Left lung (tissue), 10 donors: ENCODE results near the gene TRANK1. TPM values are rescaled to one million over a fixed set of nuclear protein-coding genes. Genes with fewer than 3 reads are reported as not detected.
"Not testable (repeated sequence)": the region's sequence is repeated elsewhere in the genome, so short reads cannot be mapped to it uniquely, and the experiment has no call there.

ENCODE experiments used
- ATAC-seq: fragments of 200-7000 bp; cut with Tn5 transposase; one replicate; pipeline ENCODE4 v1.9.1; 2020; ENCODE audit warnings: moderate library complexity
- DNase-seq, 4 donors: peaks; one replicate each; pipeline ENCODE4 v3.0.0-alpha.2; 2013 to 2020
- H3K27ac ChIP-seq, 2 donors: fragments of 200-600 bp; sonication (generic) in 1 of 2; one replicate each; pipeline versions ENCODE4 v1.5.0 to v1.8.0; 2020 to 2021
- H3K27me3 ChIP-seq, 2 donors: fragments of 200-600 bp; sonication (generic) in 1 of 2; one replicate each; pipeline versions ENCODE4 v1.5.0 to v1.8.0; 2020 to 2021
- H3K36me3 ChIP-seq, 2 donors: fragments of 200-600 bp; sonication (generic) in 1 of 2; one replicate each; pipeline versions ENCODE4 v1.5.0 to v1.8.0; 2020 to 2021
- H3K4me1 ChIP-seq, 2 donors: fragments of 200-600 bp; one replicate each; pipeline ENCODE4 v1.8.0; 2021
- H3K4me3 ChIP-seq, 2 donors: fragments of 200-600 bp; sonication (generic) in 1 of 2; one replicate each; pipeline versions ENCODE4 v1.5.0 to v1.8.0; 2020 to 2021; ENCODE audit warnings: mild to moderate bottlenecking in 1 of 2
- H3K9me3 ChIP-seq, 2 donors: fragments of 200-600 bp; sonication (generic) in 1 of 2; one replicate each; pipeline versions ENCODE4 v1.5.0 to v1.8.0; 2020 to 2021
- CTCF ChIP-seq, 2 donors: fragments of 200-600 bp; sonication (generic) in 1 of 2; IDR thresholded peaks; one replicate each; pipeline versions ENCODE4 v1.5.0 to v1.8.0; 2021; ENCODE audit warnings: antibody characterized with exemption in 2 of 2
- intact Hi-C, 2 donors: fragments of 100-400 bp; cut with DNase I; formaldehyde crosslinking; loops; one replicate each; pipeline versions ENCODE4 v1.11.2 to v1.14.2; 2022
- polyA plus RNA-seq, 6 donors: library from polyadenylated mRNA; unstranded; fragments of 120-200 nt; gene quantifications; one replicate each; pipeline ENCODE4 v1.2.1, GENCODE V29; 2013; ENCODE audit not compliant: insufficient read length in 6 of 6
- total RNA-seq, 2 donors: library from RNA; stranded (reverse); fragmentation: NEBNext Ultra II Directional; extraction: Animal tissue kit (Norgen Biotek cat#: 25700); gene quantifications; one replicate each; pipeline ENCODE4 v1.2.1, GENCODE V29; 2021
- donor health status: DM: no; HTN: yes; CAD: no.
- donor health status: DM: no; HTN: no; CAD: no.

The TRANK1 gene
- total and polyA plus RNA-seq, 8 donors: 23.5 to 26.6 (median 26.1) TPM

- H3K27ac ChIP-seq: peak overlapping the region; percentile 88 to 98
- no peak overlapping the region for H3K4me3 ChIP-seq
- intact Hi-C loops: no loop called here
- DNase-seq: peak in 1 of 4 donors; percentile 72
- ATAC-seq: peak; percentile 29
- no peaks in the 10 kb centered on the region for H3K27me3 ChIP-seq
- no peaks in the 10 kb centered on the region for H3K9me3 ChIP-seq
- peaks cover 0 to 51% of the 10 kb centered on the region in 2 donors for H3K4me1 ChIP-seq
- peaks cover 0 to 9% of the 10 kb centered on the region in 2 donors for H3K36me3 ChIP-seq
- TF ChIP-seq CTCF (IDR thresholded peaks at IDR 0.05): no peak
These were observed 38.2 kb downstream of the TRANK1 start for GRCh38 chr3:36906504-36907149.

- H3K4me1 ChIP-seq: peaks cover 0 to 46% of the 10 kb centered on the region in 2 donors
- no peak overlapping the region for H3K27ac ChIP-seq
- DNase-seq: no peak
- H3K27me3 ChIP-seq: no peaks in the 10 kb centered on the region
- peaks cover 0 to 9% of the 10 kb centered on the region in 2 donors for H3K36me3 ChIP-seq
- no peaks in the 10 kb centered on the region for H3K9me3 ChIP-seq
- ATAC-seq: no peak
- intact Hi-C loops: no loop called here
- no peak for TF ChIP-seq CTCF (IDR thresholded peaks at IDR 0.05)
- no peak overlapping the region for H3K4me3 ChIP-seq
These were observed 39.3 kb downstream of the TRANK1 start for GRCh38 chr3:36905545-36905944.

- no peaks in the 10 kb centered on the region for H3K27me3 ChIP-seq
- TF ChIP-seq CTCF (IDR thresholded peaks at IDR 0.05): peak; percentile 33 to 48
- H3K36me3 ChIP-seq: peaks cover 0 to 9% of the 10 kb centered on the region in 2 donors
- no peak overlapping the region for H3K27ac ChIP-seq
- no peak overlapping the region for H3K4me3 ChIP-seq
- ATAC-seq: peak; percentile 69
- H3K9me3 ChIP-seq: no peaks in the 10 kb centered on the region
- intact Hi-C loops: no loop called here
- H3K4me1 ChIP-seq: peaks cover 0 to 46% of the 10 kb centered on the region in 2 donors
- peak in 1 of 4 donors; percentile 32 for DNase-seq
These were observed 40.2 kb downstream of the TRANK1 start for GRCh38 chr3:36904641-36905040.

- intact Hi-C loops, ATAC-seq, H3K9me3 ChIP-seq: not testable (repeated sequence)
These were observed 40.8 kb downstream of the TRANK1 start for GRCh38 chr3:36904065-36904464.

GRCh38 chr3:36903119-36903882 is 41.6 kb downstream of the TRANK1 start:
- TF ChIP-seq CTCF (IDR thresholded peaks at IDR 0.05): no peak
- DNase-seq: no peak
- Histone ChIP-seq H3K36me3 (peaks cover 0 to 22% of the 10 kb centered on the region in 2 donors), H3K9me3 (no peaks in the 10 kb centered on the region), H3K4me3 (no peak overlapping the region), H3K27ac (no peak overlapping the region), H3K27me3 (no peaks in the 10 kb centered on the region), H3K4me1 (peaks cover 0 to 35% of the 10 kb centered on the region in 2 donors)
- intact Hi-C loops: no loop called here
- ATAC-seq: no peak

More at GRCh38 chr3:36904065-36904464, 40.8 kb downstream of the TRANK1 start:
- not testable (repeated sequence) for H3K27ac ChIP-seq, H3K27me3 ChIP-seq, H3K4me3 ChIP-seq, DNase-seq
- Histone ChIP-seq H3K36me3 (peaks cover 0 to 14% of the 10 kb centered on the region in 2 donors), H3K4me1 (peaks cover 0 to 43% of the 10 kb centered on the region in 2 donors)
